CD4-positive, alpha-beta T cell (primary cell): ENCODE measurements around the gene FRG2B. TPM values are rescaled to one million over a fixed set of nuclear protein-coding genes. Genes with fewer than 3 reads are reported as not detected.
"Not testable (repeated sequence)": the region's sequence is repeated elsewhere in the genome, so short reads cannot be mapped to it uniquely, and the experiment has no call there.

ENCODE experiments used
- ATAC-seq: fragments of 200-7000 bp; cut with Tn5 transposase; one replicate; pipeline ENCODE4 v1.10.0; 2022; ENCODE audit warnings: mild to moderate bottlenecking; ENCODE audit not compliant: poor library complexity
- CTCF ChIA-PET: fragments of 350-600 bp; sonication (Branson Sonifier 250); formaldehyde crosslinking; loops from one replicate; lab custom pipeline; 2021; ENCODE audit warnings: antibody characterized with exemption, inconsistent platforms; lab: Charles Lee
- POLR2A ChIA-PET: fragments of 350-600 bp; sonication (Branson Sonifier 250); formaldehyde crosslinking; loops from one replicate; lab custom pipeline; 2021; ENCODE audit warnings: antibody characterized with exemption, inconsistent platforms; lab: Charles Lee
- DNase-seq, 14 experiments: peaks; one replicate each; pipeline ENCODE4 v3.0.0-alpha.2; 2013 to 2020; ENCODE audit warnings: mixed read lengths in 2 of 14
- H3K27ac ChIP-seq, 2 donors: one replicate each; pipeline versions ENCODE4 v1.5.1 to v1.7.0; 2013; ENCODE audit warnings: low read length in 2 of 2, low read depth in 1 of 2, mild to moderate bottlenecking in 1 of 2
- H3K27me3 ChIP-seq, 2 experiments: 1 replicate in 1 of 2; 2 replicates in 1 of 2; pipeline versions ENCODE4 v1.6.1 to v1.7.0; 2013; ENCODE audit warnings: low read length in 2 of 2, control low read depth in 1 of 2, mild to moderate bottlenecking in 1 of 2, moderate library complexity in 1 of 2; ENCODE audit not compliant: insufficient read depth in 2 of 2, control insufficient read depth in 1 of 2
- H3K36me3 ChIP-seq: one replicate; pipeline ENCODE4 v1.6.1; 2013; ENCODE audit warnings: low read length, control low read depth; ENCODE audit not compliant: insufficient read depth
- H3K4me1 ChIP-seq: one replicate; pipeline ENCODE4 v1.6.1; 2013; ENCODE audit warnings: low read length, control low read depth; ENCODE audit not compliant: insufficient read depth
- H3K4me3 ChIP-seq: one replicate; pipeline ENCODE4 v1.5.1; 2013; ENCODE audit warnings: mild to moderate bottlenecking, low read length, moderate library complexity
- H3K9me3 ChIP-seq, 2 experiments: 1 replicate in 1 of 2; 2 replicates in 1 of 2; pipeline versions ENCODE4 v1.6.1 to v1.7.0; 2013; ENCODE audit warnings: low read length in 2 of 2, mild to moderate bottlenecking in 2 of 2, control low read depth in 1 of 2, moderate library complexity in 1 of 2; ENCODE audit not compliant: control insufficient read depth in 1 of 2, insufficient read depth in 1 of 2
- H3K27ac Mint-ChIP-seq: one replicate; pipeline ENCODE4 v1.8.0; 2020; ENCODE audit warnings: mixed read lengths
- H3K27me3 Mint-ChIP-seq: one replicate; pipeline ENCODE4 v1.8.0; 2021; ENCODE audit warnings: mixed read lengths
- H3K36me3 Mint-ChIP-seq: one replicate; pipeline ENCODE4 v1.8.0; 2021; ENCODE audit warnings: low read depth, mixed read lengths
- H3K4me1 Mint-ChIP-seq: one replicate; pipeline ENCODE4 v1.8.0; 2021; ENCODE audit warnings: low read depth, mixed read lengths
- H3K4me3 Mint-ChIP-seq: one replicate; pipeline ENCODE4 v1.8.0; 2020; ENCODE audit warnings: mild to moderate bottlenecking, mixed read lengths
- H3K9me3 Mint-ChIP-seq: one replicate; pipeline ENCODE4 v1.8.0; 2020; ENCODE audit warnings: mixed read lengths
- CTCF ChIP-seq: fragments of 200-600 bp; IDR thresholded peaks from one replicate; pipeline ENCODE4 v1.8.0; 2022; ENCODE audit warnings: antibody characterized with exemption, mild to moderate bottlenecking
- intact Hi-C, 2 experiments: fragments of 100-400 bp; cut with DNase I in 1 of 2; cut with micrococcal nuclease in 1 of 2; formaldehyde crosslinking; loops; one replicate each; pipeline versions ENCODE4 v1.15.1 to v1.9.0; 2023 to 2025; cut with DNase I, micrococcal nuclease
- total RNA-seq, 174 experiments: library from RNA in 2 of 174; stranded (reverse) in 2 of 174; gene quantifications; one replicate each; pipeline ENCODE4 v1.2.3 and lab custom pipeline; 2021 to 2026

FRG2B gene
- total RNA-seq, 2 experiments from 2014 or later = not detected

- H3K4me3 Mint-ChIP-seq, H3K36me3 ChIP-seq, H3K4me1 ChIP-seq, intact Hi-C loops, H3K27me3 Mint-ChIP-seq, H3K36me3 Mint-ChIP-seq, H3K27ac Mint-ChIP-seq, H3K9me3 ChIP-seq, H3K27me3 ChIP-seq, H3K4me1 Mint-ChIP-seq, POLR2A ChIA-PET, H3K4me3 ChIP-seq, H3K27ac ChIP-seq, H3K9me3 Mint-ChIP-seq, CTCF ChIA-PET: not testable (repeated sequence)
- DNase-seq (peak in 2 of 14 experiments; percentile 9 to 13), ATAC-seq (peak; percentile 39)
- TF ChIP-seq CTCF = peak; percentile 46
Observed at GRCh38 chr10:133647075-133647748, 20.6 kb upstream of the FRG2B start.

- intact Hi-C loops, H3K36me3 ChIP-seq, ATAC-seq, H3K9me3 Mint-ChIP-seq, H3K4me1 Mint-ChIP-seq, DNase-seq, H3K36me3 Mint-ChIP-seq, H3K27me3 ChIP-seq, POLR2A ChIA-PET, H3K4me3 ChIP-seq, H3K4me1 ChIP-seq, H3K27ac Mint-ChIP-seq, CTCF ChIA-PET, H3K9me3 ChIP-seq, H3K27ac ChIP-seq, H3K4me3 Mint-ChIP-seq, H3K27me3 Mint-ChIP-seq: not testable (repeated sequence)
Observed at GRCh38 chr10:133637846-133638235, 11.2 kb upstream of the FRG2B start.

GRCh38 chr10:133637202-133637845, 10.7 kb upstream of the FRG2B start:
- intact Hi-C loops, H3K36me3 ChIP-seq, H3K4me3 Mint-ChIP-seq, H3K27ac ChIP-seq, H3K36me3 Mint-ChIP-seq, H3K27me3 Mint-ChIP-seq, H3K4me1 Mint-ChIP-seq, H3K4me3 ChIP-seq, CTCF ChIA-PET, H3K4me1 ChIP-seq, POLR2A ChIA-PET, H3K9me3 ChIP-seq, H3K27ac Mint-ChIP-seq, H3K27me3 ChIP-seq, H3K9me3 Mint-ChIP-seq: not testable (repeated sequence)
- ATAC-seq (peak; percentile 51), DNase-seq (peak in 1 of 14 experiments; percentile 10)
- TF ChIP-seq CTCF = peak; percentile 37

GRCh38 chr10:133630723-133631249, 4.2 kb upstream of the FRG2B start:
- POLR2A ChIA-PET, H3K36me3 Mint-ChIP-seq, H3K4me3 ChIP-seq, H3K4me1 Mint-ChIP-seq, H3K4me3 Mint-ChIP-seq, intact Hi-C loops, H3K36me3 ChIP-seq, H3K27me3 ChIP-seq, H3K9me3 Mint-ChIP-seq, H3K9me3 ChIP-seq, DNase-seq, H3K27me3 Mint-ChIP-seq, ATAC-seq, H3K27ac Mint-ChIP-seq, CTCF ChIA-PET, H3K4me1 ChIP-seq, H3K27ac ChIP-seq: not testable (repeated sequence)

- peaks cover 0 to 11% of the 10 kb centered on the region in 2 experiments for H3K9me3 ChIP-seq
- POLR2A ChIA-PET, H3K4me3 ChIP-seq, H3K4me3 Mint-ChIP-seq, H3K4me1 ChIP-seq, DNase-seq, intact Hi-C loops, H3K36me3 Mint-ChIP-seq, H3K27ac Mint-ChIP-seq, H3K9me3 Mint-ChIP-seq, CTCF ChIA-PET, ATAC-seq, H3K27ac ChIP-seq, H3K36me3 ChIP-seq, H3K4me1 Mint-ChIP-seq: not testable (repeated sequence)
- peaks cover 29% of the 10 kb centered on the region for H3K27me3 Mint-ChIP-seq
- H3K27me3 ChIP-seq = peaks cover 14 to 17% of the 10 kb centered on the region in 2 experiments
Observed at GRCh38 chr10:133622544-133622943, 4.1 kb downstream of the FRG2B start.
